Esophagus muscularis mucosa (tissue), 4 donors: ENCODE results near the gene GJC2. TPM values are rescaled to one million over a fixed set of nuclear protein-coding genes. Genes with fewer than 3 reads are reported as not detected.
"Not testable (repeated sequence)": the region's sequence is repeated elsewhere in the genome, so short reads cannot be mapped to it uniquely, and the experiment has no call there.

ENCODE experiments used
- DNase-seq: peaks from one replicate; pipeline ENCODE4 v3.0.0-alpha.2; 2017; ENCODE audit errors: extremely low spot score
- H3K27ac ChIP-seq, 4 donors: fragments of 200-600 bp; sonication (generic); replicated peaks in 1 of 4; 1 replicate in 3 of 4; 2 replicates in 1 of 4; pipeline ENCODE4 v1.5.1; 2016 to 2019; ENCODE audit warnings: mild to moderate bottlenecking in 1 of 4
- H3K27me3 ChIP-seq, 4 donors: fragments of 200-600 bp; sonication (generic); one replicate each; pipeline versions ENCODE4 v1.5.1 to v1.6.0; 2016 to 2019
- H3K36me3 ChIP-seq, 4 donors: fragments of 200-600 bp; sonication (generic); one replicate each; pipeline ENCODE4 v1.5.1; 2016 to 2019
- H3K4me1 ChIP-seq, 4 donors: fragments of 200-600 bp; sonication (generic); one replicate each; pipeline ENCODE4 v1.5.1; 2016 to 2019
- H3K4me3 ChIP-seq, 4 donors: fragments of 200-600 bp; sonication (generic); 1 replicate in 2 of 4; 2 replicates in 2 of 4; pipeline ENCODE4 v1.5.1; 2016 to 2019; ENCODE audit warnings: mild to moderate bottlenecking in 4 of 4, moderate library complexity in 1 of 4
- H3K9me3 ChIP-seq, 4 donors: fragments of 200-600 bp; sonication (generic); 1 replicate in 3 of 4; 2 replicates in 1 of 4; pipeline ENCODE4 v1.5.1; 2016 to 2019
- CTCF ChIP-seq, 3 experiments: fragments of 200-600 bp in 2 of 3; fragments of 450-650 bp in 1 of 3; sonication (generic) in 2 of 3; IDR thresholded peaks; one replicate each; pipeline ENCODE4 v1.5.1; 2017 to 2019; ENCODE audit warnings: antibody characterized with exemption in 3 of 3, mild to moderate bottlenecking in 2 of 3, moderate library complexity in 1 of 3
- EP300 ChIP-seq: sonication (generic); formaldehyde crosslinking; IDR thresholded peaks from one replicate; pipeline ENCODE4 v1.6.1; 2017; ENCODE audit warnings: antibody characterized with exemption
- POLR2A ChIP-seq: fragments of 450-650 bp; IDR thresholded peaks from one replicate; pipeline ENCODE4 v1.6.1; 2017; ENCODE audit warnings: antibody characterized with exemption, moderate library complexity, mild to moderate bottlenecking, low read depth
- POLR2AphosphoS5 ChIP-seq, 2 donors: sonication (generic); formaldehyde crosslinking; IDR thresholded peaks; one replicate each; pipeline ENCODE4 v1.6.1; 2017; ENCODE audit warnings: antibody characterized with exemption in 2 of 2
- WGBS: methylation state at CpG from one replicate; pipeline ENCODE4 v1.1.5; 2018; 5-methylcytosine and 5-hydroxymethylcytosine counted together
- intact Hi-C: fragments of 100-400 bp; cut with DNase I; formaldehyde crosslinking; loops from one replicate; pipeline ENCODE4 v1.15.1; 2023
- total RNA-seq, 4 donors: library from RNA; depleted of rRNA; stranded (reverse); fragments of >200 nt; gene quantifications; one replicate each; pipeline versions ENCODE4 v1.1.0 to v1.2.1, GENCODE V29; 2016

GJC2 gene
- total RNA-seq, 4 donors from 2014 or later = 6.0 to 11.3 (median 7.8) TPM

GRCh38 chr1:228181645-228182034 is 31.9 kb downstream of the GJC2 start:
- H3K4me3 ChIP-seq = no peak overlapping the region
- no peaks in the 10 kb centered on the region for H3K27me3 ChIP-seq
- TF ChIP-seq POLR2AphosphoS5 (IDR thresholded peaks at IDR 0.05) = no peak
- H3K27ac ChIP-seq = no peak overlapping the region
- H3K36me3 ChIP-seq = peaks cover 0 to 5% (median 2%) of the 10 kb centered on the region in 4 donors
- DNase-seq = no peak
- intact Hi-C loops = no loop called here
- H3K4me1 ChIP-seq = peaks cover 0 to 6% (median 0%) of the 10 kb centered on the region in 4 donors
- no peaks in the 10 kb centered on the region for H3K9me3 ChIP-seq
- WGBS = 86% methylated on average over 9 of the region's 9 CpGs

GRCh38 chr1:228182296-228183030 is 32.7 kb downstream of the GJC2 start:
- no peaks in the 10 kb centered on the region for H3K9me3 ChIP-seq
- no peaks in the 10 kb centered on the region for H3K36me3 ChIP-seq
- H3K27me3 ChIP-seq = no peaks in the 10 kb centered on the region
- no peak for TF ChIP-seq EP300
- no peak for TF ChIP-seq POLR2AphosphoS5 (IDR thresholded peaks at IDR 0.05)
- TF ChIP-seq CTCF (IDR thresholded peaks at IDR 0.05) = no peak
- TF ChIP-seq POLR2A = no peak
- WGBS = 89% methylated on average over 32 of the region's 32 CpGs
- intact Hi-C loops = no loop called here
- no peak overlapping the region for H3K4me3 ChIP-seq
- DNase-seq = no peak
- no peak overlapping the region for H3K27ac ChIP-seq
- peaks cover 0 to 6% (median 0%) of the 10 kb centered on the region in 4 donors for H3K4me1 ChIP-seq

GRCh38 chr1:228184152-228184551 is 34.4 kb downstream of the GJC2 start:
- 77% methylated on average over 7 of the region's 7 CpGs for WGBS
- H3K4me1 ChIP-seq = no peaks in the 10 kb centered on the region
- intact Hi-C loops = no loop called here
- no peak for DNase-seq
- no peak overlapping the region for H3K4me3 ChIP-seq
- peaks cover 0 to 7% (median 2%) of the 10 kb centered on the region in 4 donors for H3K9me3 ChIP-seq
- H3K36me3 ChIP-seq = no peaks in the 10 kb centered on the region
- no peak overlapping the region for H3K27ac ChIP-seq
- no peak for TF ChIP-seq CTCF (IDR thresholded peaks at IDR 0.05)
- TF ChIP-seq POLR2AphosphoS5 (IDR thresholded peaks at IDR 0.05) = no peak
- no peak for TF ChIP-seq EP300
- no peak for TF ChIP-seq POLR2A
- H3K27me3 ChIP-seq = no peaks in the 10 kb centered on the region

GRCh38 chr1:228185641-228185965 is 35.9 kb downstream of the GJC2 start:
- H3K4me1 ChIP-seq = no peaks in the 10 kb centered on the region
- WGBS = 88% methylated on average over 11 of the region's 11 CpGs
- no peaks in the 10 kb centered on the region for H3K27me3 ChIP-seq
- no peak overlapping the region for H3K27ac ChIP-seq
- TF ChIP-seq POLR2AphosphoS5 (IDR thresholded peaks at IDR 0.05) = no peak
- no peak for TF ChIP-seq POLR2A
- no peak for TF ChIP-seq EP300
- TF ChIP-seq CTCF (IDR thresholded peaks at IDR 0.05) = no peak
- no peak for DNase-seq
- intact Hi-C loops = no loop called here
- H3K36me3 ChIP-seq = no peaks in the 10 kb centered on the region
- H3K4me3 ChIP-seq = no peak overlapping the region
- peaks cover 0 to 7% (median 2%) of the 10 kb centered on the region in 4 donors for H3K9me3 ChIP-seq

GRCh38 chr1:228188249-228188648 is 38.5 kb downstream of the GJC2 start:
- H3K36me3 ChIP-seq, DNase-seq, H3K9me3 ChIP-seq, H3K27ac ChIP-seq, H3K4me1 ChIP-seq, H3K27me3 ChIP-seq, intact Hi-C loops, H3K4me3 ChIP-seq: not testable (repeated sequence)
- WGBS = 82% methylated on average over 2 of the region's 2 CpGs

GRCh38 chr1:228190182-228190581 is 40.5 kb downstream of the GJC2 start:
- no peak for TF ChIP-seq POLR2A
- TF ChIP-seq CTCF (IDR thresholded peaks at IDR 0.05) = no peak
- no peak for TF ChIP-seq EP300
- no peak for TF ChIP-seq POLR2AphosphoS5 (IDR thresholded peaks at IDR 0.05)
- Histone ChIP-seq H3K27ac (no peak overlapping the region), H3K9me3 (peaks cover 0 to 7% (median 2%) of the 10 kb centered on the region in 4 donors), H3K4me1 (no peaks in the 10 kb centered on the region), H3K27me3 (no peaks in the 10 kb centered on the region), H3K4me3 (no peak overlapping the region), H3K36me3 (no peaks in the 10 kb centered on the region)
- intact Hi-C loops = no loop called here
- no peak for DNase-seq
- 88% methylated on average over 13 of the region's 14 CpGs for WGBS
